Measurements from ENCODE around the gene BET1. TPM values are rescaled to one million over a fixed set of nuclear protein-coding genes. Genes with fewer than 3 reads are reported as not detected.

BET1 gene
- total RNA-seq, 1 donor from 2014 or later = 21.9 TPM

DNA sequence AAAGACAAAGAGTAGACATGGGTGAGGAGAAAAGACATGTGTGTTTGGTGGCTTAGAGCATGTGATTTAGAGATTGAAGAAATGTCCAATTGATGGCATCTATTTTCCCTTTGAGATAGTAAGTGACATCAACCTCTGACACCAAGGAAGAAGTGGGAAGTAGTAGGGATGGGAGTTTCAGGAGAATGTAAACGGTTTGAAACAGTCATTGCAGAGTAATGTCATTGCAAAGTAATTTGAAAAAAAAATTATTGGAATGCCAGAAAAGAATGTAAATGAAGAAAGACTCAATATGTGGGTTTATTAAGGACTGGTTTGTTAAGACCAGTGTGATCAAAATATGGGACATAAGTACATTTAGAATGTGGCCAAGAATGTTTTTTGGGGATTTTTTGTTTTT lies 56.0 kb downstream of the BET1 start:
- no peaks in the 10 kb centered on the region for H3K36me3 ChIP-seq

DNA sequence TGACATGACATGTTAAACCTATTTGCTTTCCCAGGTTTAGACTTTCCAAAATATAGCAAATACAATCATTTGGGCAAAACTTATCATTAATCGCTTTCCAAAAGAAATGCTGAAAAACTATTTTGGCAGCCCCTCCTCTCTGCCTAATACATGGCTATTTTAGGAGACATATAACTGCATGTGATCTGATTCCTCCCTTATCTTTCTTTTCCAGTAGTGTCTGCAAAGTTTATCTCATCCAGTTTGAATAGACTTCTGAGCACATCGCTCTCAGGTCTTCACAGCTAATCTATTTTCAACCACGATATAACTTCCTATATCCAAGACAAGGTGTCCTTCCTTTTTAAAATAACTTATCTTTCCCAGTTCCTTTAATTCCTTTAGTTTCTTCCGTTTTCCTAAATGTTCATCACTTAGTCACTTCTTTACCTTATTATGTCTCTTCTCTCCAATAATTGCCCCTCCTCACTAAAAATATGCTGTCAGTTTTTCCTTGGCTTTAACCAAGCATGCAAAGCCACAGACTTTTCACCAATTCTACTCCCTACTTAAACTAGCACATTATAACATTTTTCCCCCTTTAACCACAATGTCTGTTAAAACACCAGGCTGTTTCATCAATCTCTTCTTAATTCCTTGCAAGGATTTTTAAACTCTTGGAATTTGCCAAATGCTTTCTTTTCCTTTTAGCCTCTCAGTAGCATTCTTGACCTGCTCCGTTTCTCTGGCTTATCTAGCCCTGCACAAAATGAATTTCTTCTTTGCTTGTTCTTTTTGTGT lies 58.2 kb downstream of the BET1 start:
- H3K4me3 ChIP-seq = no peak overlapping the region
- no peak for ATAC-seq
- intact Hi-C loops (cut with DNase I) = no loop called here
- no peaks in the 10 kb centered on the region for H3K36me3 ChIP-seq
- no peaks in the 10 kb centered on the region for H3K9me3 ChIP-seq
- no peak for DNase-seq
- TF ChIP-seq, protein P1, sequence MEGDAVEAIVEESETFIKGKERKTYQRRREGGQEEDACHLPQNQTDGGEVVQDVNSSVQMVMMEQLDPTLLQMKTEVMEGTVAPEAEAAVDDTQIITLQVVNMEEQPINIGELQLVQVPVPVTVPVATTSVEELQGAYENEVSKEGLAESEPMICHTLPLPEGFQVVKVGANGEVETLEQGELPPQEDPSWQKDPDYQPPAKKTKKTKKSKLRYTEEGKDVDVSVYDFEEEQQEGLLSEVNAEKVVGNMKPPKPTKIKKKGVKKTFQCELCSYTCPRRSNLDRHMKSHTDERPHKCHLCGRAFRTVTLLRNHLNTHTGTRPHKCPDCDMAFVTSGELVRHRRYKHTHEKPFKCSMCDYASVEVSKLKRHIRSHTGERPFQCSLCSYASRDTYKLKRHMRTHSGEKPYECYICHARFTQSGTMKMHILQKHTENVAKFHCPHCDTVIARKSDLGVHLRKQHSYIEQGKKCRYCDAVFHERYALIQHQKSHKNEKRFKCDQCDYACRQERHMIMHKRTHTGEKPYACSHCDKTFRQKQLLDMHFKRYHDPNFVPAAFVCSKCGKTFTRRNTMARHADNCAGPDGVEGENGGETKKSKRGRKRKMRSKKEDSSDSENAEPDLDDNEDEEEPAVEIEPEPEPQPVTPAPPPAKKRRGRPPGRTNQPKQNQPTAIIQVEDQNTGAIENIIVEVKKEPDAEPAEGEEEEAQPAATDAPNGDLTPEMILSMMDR (IDR thresholded peaks at IDR 0.05) = no peak
- H3K4me1 ChIP-seq = peaks cover 17% of the 10 kb centered on the region
- peak overlapping the region; percentile 44 for H3K27ac ChIP-seq
- H3K27me3 ChIP-seq (ENCODE audit: low read depth) = no peaks in the 10 kb centered on the region

More for the DNA sequence above, 56.0 kb downstream of the BET1 start:
- no peak for DNase-seq
- no peaks in the 10 kb centered on the region for H3K9me3 ChIP-seq
- no peaks in the 10 kb centered on the region for H3K27me3 ChIP-seq (ENCODE audit: low read depth)
- intact Hi-C loops (cut with DNase I) = no loop called here
- TF ChIP-seq, protein P1 (IDR thresholded peaks at IDR 0.05) = no peak
- H3K4me3 ChIP-seq = no peak overlapping the region
- H3K27ac ChIP-seq = no peak overlapping the region
- no peak for ATAC-seq
- peaks cover 17% of the 10 kb centered on the region for H3K4me1 ChIP-seq

DNA sequence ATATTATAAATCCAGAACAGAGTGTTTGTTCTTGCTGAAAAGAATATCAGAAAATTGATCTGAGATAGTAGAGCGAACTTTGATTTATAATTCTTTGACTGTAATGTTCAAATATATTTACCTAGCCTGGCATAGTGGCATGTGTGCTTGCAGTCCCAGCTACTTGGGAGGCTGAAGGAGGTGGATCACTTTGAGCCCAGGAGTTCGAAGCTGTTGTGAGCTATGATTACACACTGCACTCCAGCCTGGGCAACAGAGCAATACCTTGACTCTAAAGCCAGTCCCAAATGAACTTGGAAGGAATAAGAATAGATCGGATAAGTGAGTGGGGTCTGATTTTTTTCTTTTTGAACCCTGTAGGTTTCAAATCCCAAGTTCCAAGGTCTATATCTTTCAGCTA lies 59.1 kb downstream of the BET1 start:
- TF ChIP-seq, protein P1 (IDR thresholded peaks at IDR 0.05) = no peak
- Histone ChIP-seq H3K9me3 (no peaks in the 10 kb centered on the region), H3K4me3 (no peak overlapping the region), H3K27ac (peak overlapping the region; percentile 44), H3K36me3 (no peaks in the 10 kb centered on the region), H3K27me3 (ENCODE audit: low read depth) (no peaks in the 10 kb centered on the region), H3K4me1 (peaks cover 17% of the 10 kb centered on the region)
- DNase-seq (no peak), ATAC-seq (no peak)
- intact Hi-C loops (cut with DNase I) = no loop called here

DNA sequence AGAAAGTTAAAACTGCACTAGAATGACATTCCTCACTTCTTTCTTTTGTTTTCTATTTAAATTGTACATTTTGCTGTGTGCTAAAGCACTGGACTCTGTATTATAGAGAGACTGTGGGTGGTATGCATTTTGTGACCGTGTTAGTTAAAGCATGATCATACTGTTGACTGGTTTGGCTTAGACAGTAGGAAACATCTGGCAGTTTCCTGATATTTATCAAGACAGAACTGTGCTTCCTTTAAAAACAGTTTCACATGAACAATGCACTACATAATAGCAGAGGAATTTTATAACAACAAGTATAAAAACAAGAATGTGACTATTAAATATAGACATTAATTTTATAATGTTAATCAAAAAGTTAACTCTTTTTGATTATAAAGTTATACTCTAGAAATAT lies 59.5 kb downstream of the BET1 start:
- no peak overlapping the region for H3K4me3 ChIP-seq
- intact Hi-C loops (cut with DNase I) = no loop called here
- H3K36me3 ChIP-seq = no peaks in the 10 kb centered on the region
- no peaks in the 10 kb centered on the region for H3K9me3 ChIP-seq
- TF ChIP-seq, protein P1 (IDR thresholded peaks at IDR 0.05) = no peak
- no peak for ATAC-seq
- H3K27me3 ChIP-seq (ENCODE audit: low read depth) = no peaks in the 10 kb centered on the region
- DNase-seq = no peak
- H3K27ac ChIP-seq = peak overlapping the region; percentile 44
- peaks cover 17% of the 10 kb centered on the region for H3K4me1 ChIP-seq

DNA sequence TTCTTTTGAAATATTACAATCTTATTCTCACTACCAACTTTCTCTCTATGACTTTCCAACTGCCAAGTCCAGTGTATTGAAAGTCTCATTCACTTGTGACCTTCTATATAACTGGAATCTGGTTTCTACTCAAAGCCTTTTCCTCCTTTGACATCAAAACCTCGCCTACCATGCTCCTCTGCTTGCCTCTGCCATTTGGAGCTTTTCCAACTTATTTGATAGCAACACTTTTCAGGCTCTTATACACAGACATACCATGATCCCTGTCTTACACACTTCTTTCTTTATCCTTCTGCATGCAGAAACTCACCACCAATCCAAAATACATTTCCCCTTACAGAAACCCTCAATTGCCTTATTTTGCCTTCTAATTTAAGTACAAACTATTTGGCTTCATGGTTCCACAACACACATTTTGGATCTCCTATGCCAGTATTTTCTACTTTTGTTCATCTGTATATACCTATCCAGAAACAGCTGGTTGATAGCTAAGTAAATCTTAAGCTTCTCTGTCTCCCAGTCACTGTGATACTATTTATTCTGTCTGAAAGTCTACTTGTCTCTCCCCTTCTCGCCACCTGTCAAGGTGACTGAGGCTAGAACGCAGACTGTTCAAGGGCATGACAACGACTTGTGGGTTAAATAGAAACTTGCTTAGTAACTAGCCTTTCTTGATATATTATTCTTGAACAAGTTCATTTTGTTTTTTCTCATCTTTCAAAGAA lies 60.2 kb downstream of the BET1 start:
- DNase-seq = no peak
- intact Hi-C loops (cut with DNase I) = no loop called here
- Histone ChIP-seq H3K36me3 (no peaks in the 10 kb centered on the region), H3K27ac (peak overlapping the region; percentile 19), H3K27me3 (ENCODE audit: low read depth) (no peaks in the 10 kb centered on the region), H3K9me3 (no peaks in the 10 kb centered on the region), H3K4me1 (peaks cover 17% of the 10 kb centered on the region), H3K4me3 (no peak overlapping the region)
- ATAC-seq = no peak
- TF ChIP-seq, protein P1 (IDR thresholded peaks at IDR 0.05) = no peak

Other genes starting within 250 kb of the BET1 start
- 1.9 TPM for gene TFPI2, start 113.6 kb downstream of the BET1 start, total RNA-seq
- gene GNGT1, start 97.8 kb downstream of the BET1 start, total RNA-seq = not detected
- 23.2 TPM for gene GNG11, start 82.6 kb downstream of the BET1 start, total RNA-seq